Hepatocyte (in vitro differentiated cells): ENCODE measurements around the gene NEDD4L. TPM values are rescaled to one million over a fixed set of nuclear protein-coding genes. Genes with fewer than 3 reads are reported as not detected.
A peak's percentile ranks its signal among the peaks of the same experiment; 100 is the strongest.

Source experiments
- DNase-seq: peaks from one replicate; pipeline ENCODE4 v3.0.0-alpha.2; 2016; ENCODE audit warnings: low spot score
- H2AFZ ChIP-seq: fragments of 200-600 bp; sonication (generic); 2 replicates; pipeline ENCODE4 v1.6.0; 2016; ENCODE audit warnings: antibody characterized with exemption, mild to moderate bottlenecking
- H3K27ac ChIP-seq: fragments of 200-600 bp; sonication (generic); 2 replicates; pipeline ENCODE4 v1.5.1; 2016; ENCODE audit warnings: mild to moderate bottlenecking
- H3K27me3 ChIP-seq: fragments of 200-600 bp; sonication (generic); 2 replicates; pipeline ENCODE4 v1.6.1; 2016
- H3K36me3 ChIP-seq: fragments of 200-600 bp; sonication (generic); replicated peaks from 2 replicates; pipeline ENCODE4 v1.5.1; 2016; ENCODE audit warnings: low read depth; ENCODE audit not compliant: insufficient read depth
- H3K4me1 ChIP-seq: fragments of 200-600 bp; sonication (generic); 2 replicates; pipeline ENCODE4 v1.5.1; 2016; ENCODE audit warnings: mild to moderate bottlenecking, moderate library complexity; ENCODE audit not compliant: insufficient read depth
- H3K4me2 ChIP-seq: fragments of 200-600 bp; sonication (generic); 2 replicates; pipeline ENCODE4 v1.6.0; 2016
- H3K4me3 ChIP-seq: fragments of 200-600 bp; sonication (generic); 2 replicates; pipeline ENCODE4 v1.5.1; 2016; ENCODE audit warnings: mild to moderate bottlenecking
- H3K79me2 ChIP-seq: fragments of 200-600 bp; sonication (generic); 2 replicates; pipeline ENCODE4 v1.6.0; 2017; ENCODE audit warnings: mild to moderate bottlenecking
- H3K9me2 ChIP-seq: fragments of 200-600 bp; sonication (generic); replicated peaks from 2 replicates; pipeline ENCODE4 v1.6.0; 2017; ENCODE audit warnings: mild to moderate bottlenecking; ENCODE audit not compliant: insufficient read depth
- H3K9me3 ChIP-seq: fragments of 200-600 bp; sonication (generic); 2 replicates; pipeline ENCODE4 v1.5.1; 2016; ENCODE audit warnings: low read depth, mild to moderate bottlenecking
- H4K20me1 ChIP-seq: fragments of 200-600 bp; sonication (generic); 2 replicates; pipeline ENCODE4 v1.6.0; 2016; ENCODE audit warnings: mild to moderate bottlenecking; ENCODE audit not compliant: insufficient read depth, poor library complexity, severe bottlenecking
- EZH2 ChIP-seq: fragments of 200-600 bp; sonication (generic); IDR thresholded peaks from 2 replicates; pipeline ENCODE4 v1.6.1; 2016; ENCODE audit warnings: antibody characterized with exemption, mild to moderate bottlenecking, borderline replicate concordance
- EZH2phosphoT487 ChIP-seq: fragments of 200-600 bp; sonication (generic); IDR thresholded peaks from one replicate; pipeline ENCODE4 v1.6.1; 2018; ENCODE audit warnings: antibody characterized with exemption, mild to moderate bottlenecking, low read depth, moderate library complexity; ENCODE audit not compliant: unreplicated experiment, severe bottlenecking
- WGBS: methylation state at CpG from one replicate; pipeline ENCODE4 v1.1.6; 2016; ENCODE audit warnings: low lambda C conversion rate; ENCODE audit errors: missing lambda C conversion rate; 5-methylcytosine and 5-hydroxymethylcytosine counted together
- polyA plus RNA-seq: library from polyadenylated mRNA; unstranded; fragments of >200 nt; fragmentation: Nextera tagmentation; extraction: Ambion mirVana; gene quantifications from 2 replicates; pipeline ENCODE4 v1.2.1, GENCODE V29; 2016
- total RNA-seq: library from RNA; depleted of rRNA; stranded (reverse); fragments of >200 nt; gene quantifications from 2 replicates; pipeline ENCODE4 v1.2.3, GENCODE V29; 2014
- TF ChIP-seq, protein P1 (sequence below): fragments of 200-600 bp; sonication (generic); IDR thresholded peaks from 2 replicates; pipeline ENCODE4 v1.5.1; 2016; ENCODE audit warnings: antibody characterized with exemption, mild to moderate bottlenecking; ENCODE audit not compliant: poor library complexity

The NEDD4L gene
- total and polyA plus RNA-seq, 2 experiments from 2014 or later, result 104 to 140 TPM

DNA sequence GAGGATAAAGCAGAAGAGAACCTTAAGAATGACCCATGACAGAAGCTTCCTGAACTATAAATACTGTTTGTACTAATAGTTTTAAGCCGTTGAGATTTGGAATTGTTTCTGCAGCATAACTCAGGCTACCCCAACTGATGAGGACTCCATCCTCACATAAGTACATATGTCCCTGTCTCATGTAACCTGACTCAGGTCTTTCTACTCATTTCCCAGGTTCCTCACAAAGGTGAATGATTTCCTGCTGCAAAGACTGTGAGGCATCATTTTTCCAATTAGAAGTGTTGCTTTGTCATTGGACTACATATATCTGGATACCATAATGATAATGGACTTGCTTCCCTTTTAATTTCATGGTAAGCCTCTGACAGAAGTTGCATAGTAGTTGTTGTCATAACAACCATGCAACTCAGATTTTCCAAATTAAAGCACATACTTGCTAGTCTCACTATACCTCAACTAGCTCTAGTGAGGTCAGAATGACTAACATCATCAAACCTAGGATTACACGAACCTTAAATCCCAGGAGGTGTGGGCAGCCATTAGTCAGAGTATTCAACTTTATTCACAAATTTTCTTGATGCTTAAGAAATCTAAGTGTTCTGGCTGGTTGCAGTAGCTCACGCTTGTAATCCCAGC is 38.0 kb upstream of the NEDD4L start:
- 84% methylated on average over 3 of the region's 3 CpGs for whole genome bisulfite sequencing
- H3K79me2 ChIP-seq, result no peaks in the 10 kb centered on the region
- DNase-seq, result no peak
- no peaks in the 10 kb centered on the region for H3K36me3 ChIP-seq
- no peak overlapping the region for H3K4me3 ChIP-seq
- H3K27ac ChIP-seq, result no peak overlapping the region
- no peaks in the 10 kb centered on the region for H3K9me3 ChIP-seq
- H3K9me2 ChIP-seq, result no peaks in the 10 kb centered on the region
- no peaks in the 10 kb centered on the region for H3K4me1 ChIP-seq
- H2AFZ ChIP-seq, result no peak overlapping the region
- H3K27me3 ChIP-seq, result no peaks in the 10 kb centered on the region
- no peak for TF ChIP-seq EZH2
- no peak overlapping the region for H3K4me2 ChIP-seq
- no peaks in the 10 kb centered on the region for H4K20me1 ChIP-seq

DNA sequence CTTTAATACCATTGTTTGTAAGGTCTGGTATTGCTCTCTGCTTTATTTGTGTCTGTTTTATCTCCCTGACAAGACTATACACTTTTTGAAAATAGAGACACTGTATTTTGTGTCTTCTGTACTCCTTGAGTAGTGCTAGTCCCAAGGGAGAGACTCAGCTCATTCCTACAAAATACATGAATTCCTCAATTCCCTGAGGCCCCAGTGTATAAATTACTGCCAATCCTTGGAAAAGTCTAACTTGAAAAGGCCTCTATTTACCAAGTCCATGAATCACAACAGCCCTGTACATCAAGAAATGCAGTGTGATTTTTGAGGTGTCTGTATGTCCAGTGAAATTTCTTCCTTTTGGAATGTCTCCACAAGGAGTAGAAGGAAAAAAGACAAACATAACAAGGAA is 34.9 kb upstream of the NEDD4L start:
- H2AFZ ChIP-seq, result no peak overlapping the region
- no peaks in the 10 kb centered on the region for H3K79me2 ChIP-seq
- TF ChIP-seq EZH2 (no peak), EZH2phosphoT487 (no peak)
- TF ChIP-seq, protein P1, sequence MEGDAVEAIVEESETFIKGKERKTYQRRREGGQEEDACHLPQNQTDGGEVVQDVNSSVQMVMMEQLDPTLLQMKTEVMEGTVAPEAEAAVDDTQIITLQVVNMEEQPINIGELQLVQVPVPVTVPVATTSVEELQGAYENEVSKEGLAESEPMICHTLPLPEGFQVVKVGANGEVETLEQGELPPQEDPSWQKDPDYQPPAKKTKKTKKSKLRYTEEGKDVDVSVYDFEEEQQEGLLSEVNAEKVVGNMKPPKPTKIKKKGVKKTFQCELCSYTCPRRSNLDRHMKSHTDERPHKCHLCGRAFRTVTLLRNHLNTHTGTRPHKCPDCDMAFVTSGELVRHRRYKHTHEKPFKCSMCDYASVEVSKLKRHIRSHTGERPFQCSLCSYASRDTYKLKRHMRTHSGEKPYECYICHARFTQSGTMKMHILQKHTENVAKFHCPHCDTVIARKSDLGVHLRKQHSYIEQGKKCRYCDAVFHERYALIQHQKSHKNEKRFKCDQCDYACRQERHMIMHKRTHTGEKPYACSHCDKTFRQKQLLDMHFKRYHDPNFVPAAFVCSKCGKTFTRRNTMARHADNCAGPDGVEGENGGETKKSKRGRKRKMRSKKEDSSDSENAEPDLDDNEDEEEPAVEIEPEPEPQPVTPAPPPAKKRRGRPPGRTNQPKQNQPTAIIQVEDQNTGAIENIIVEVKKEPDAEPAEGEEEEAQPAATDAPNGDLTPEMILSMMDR, result no peak
- H3K9me3 ChIP-seq, result no peaks in the 10 kb centered on the region
- H4K20me1 ChIP-seq, result no peaks in the 10 kb centered on the region
- H3K4me2 ChIP-seq, result no peak overlapping the region
- no peaks in the 10 kb centered on the region for H3K9me2 ChIP-seq
- H3K27ac ChIP-seq, result no peak overlapping the region
- H3K4me3 ChIP-seq, result no peak overlapping the region
- no peaks in the 10 kb centered on the region for H3K27me3 ChIP-seq
- no peaks in the 10 kb centered on the region for H3K36me3 ChIP-seq
- DNase-seq, result no peak
- peaks cover 12% of the 10 kb centered on the region for H3K4me1 ChIP-seq

DNA sequence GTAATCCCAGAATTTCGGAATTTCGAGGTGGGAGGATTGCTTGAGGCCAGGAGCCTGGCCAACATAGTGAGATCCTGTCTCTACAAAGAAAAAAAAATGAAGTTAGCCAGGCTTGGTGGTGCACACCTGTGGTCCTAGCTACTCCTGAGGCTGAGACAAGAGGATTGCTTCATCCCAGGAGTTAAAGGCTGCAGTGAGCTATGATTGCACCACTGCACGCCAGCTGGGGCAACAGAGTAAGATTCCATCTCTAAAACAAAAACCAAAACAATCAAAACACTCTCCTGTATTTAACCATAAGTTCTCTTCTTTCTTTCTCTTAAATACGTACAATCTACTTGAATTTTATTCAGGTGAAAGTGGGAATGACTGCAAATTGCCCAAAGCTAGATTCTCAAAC is 33.8 kb upstream of the NEDD4L start:
- H3K4me3 ChIP-seq, result no peak overlapping the region
- H4K20me1 ChIP-seq, result no peaks in the 10 kb centered on the region
- no peaks in the 10 kb centered on the region for H3K79me2 ChIP-seq
- no peak for DNase-seq
- no peaks in the 10 kb centered on the region for H3K36me3 ChIP-seq
- no peak overlapping the region for H3K27ac ChIP-seq
- no peaks in the 10 kb centered on the region for H3K9me2 ChIP-seq
- H3K4me2 ChIP-seq, result no peak overlapping the region
- TF ChIP-seq EZH2phosphoT487 (no peak), EZH2 (no peak)
- TF ChIP-seq, protein P1, result no peak
- H3K4me1 ChIP-seq, result peaks cover 17% of the 10 kb centered on the region
- H2AFZ ChIP-seq, result no peak overlapping the region
- H3K9me3 ChIP-seq, result no peaks in the 10 kb centered on the region
- H3K27me3 ChIP-seq, result no peaks in the 10 kb centered on the region
- WGBS, result 89% methylated on average over 4 of the region's 4 CpGs

DNA sequence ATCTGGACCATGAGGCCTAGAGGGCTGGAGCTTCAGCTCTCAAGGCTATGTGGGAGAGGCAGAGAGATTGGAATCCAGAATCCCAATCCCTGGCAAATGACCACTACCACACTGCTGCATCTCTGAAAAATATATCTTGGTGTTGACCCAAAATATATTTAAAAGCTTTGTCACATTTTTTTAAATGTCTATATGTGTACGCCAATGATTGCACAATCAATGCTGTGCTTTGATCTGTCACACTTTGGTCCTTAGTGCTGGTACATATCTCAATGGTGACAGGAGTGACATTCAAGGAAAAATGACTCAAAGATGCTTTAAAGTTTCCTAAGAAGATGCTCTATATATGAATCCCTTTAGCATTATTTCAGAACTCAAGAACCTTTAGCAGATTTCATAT is 31.7 kb upstream of the NEDD4L start:
- no peak for DNase-seq
- no peaks in the 10 kb centered on the region for H3K9me2 ChIP-seq

More for the DNA sequence above, 31.7 kb upstream of the NEDD4L start:
- H3K79me2 ChIP-seq, result no peaks in the 10 kb centered on the region
- no peaks in the 10 kb centered on the region for H3K27me3 ChIP-seq
- TF ChIP-seq EZH2, result no peak
- TF ChIP-seq, protein P1, result no peak
- no peak for TF ChIP-seq EZH2phosphoT487
- H3K4me3 ChIP-seq, result no peak overlapping the region
- H3K4me1 ChIP-seq, result peaks cover 17% of the 10 kb centered on the region
- WGBS, result 58% methylated on average over 1 of the region's 1 CpG
- H3K36me3 ChIP-seq, result no peaks in the 10 kb centered on the region
- H4K20me1 ChIP-seq, result no peaks in the 10 kb centered on the region
- no peak overlapping the region for H2AFZ ChIP-seq
- H3K4me2 ChIP-seq, result no peak overlapping the region
- no peaks in the 10 kb centered on the region for H3K9me3 ChIP-seq
- H3K27ac ChIP-seq, result peak overlapping the region; percentile 5
